ENCODE results near the gene WIPI1. TPM values are rescaled to one million over a fixed set of nuclear protein-coding genes. Genes with fewer than 3 reads are reported as not detected.

The WIPI1 gene
- polyA plus RNA-seq, 2 of the 4 experiments (the other 2 are of a cell fraction): 9.5 to 19.7 TPM

DNA sequence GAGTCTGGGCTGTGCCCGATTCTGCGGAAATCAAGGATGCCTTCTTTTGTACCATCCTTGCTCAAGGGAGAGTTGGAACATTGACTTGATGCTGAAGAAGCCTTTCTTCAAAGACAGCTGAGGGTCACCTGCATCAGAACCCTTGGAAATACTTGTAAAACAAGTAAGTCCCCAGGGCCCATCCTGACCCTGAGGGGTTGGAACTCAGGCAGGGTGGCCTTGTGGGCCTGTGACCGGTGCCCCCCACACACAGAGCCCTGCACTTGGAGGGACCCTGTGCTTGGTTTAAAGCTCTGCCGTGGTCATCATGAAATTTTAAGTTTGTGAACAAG is 56.9 kb downstream of the WIPI1 start:
- no peak overlapping the region for H3K4me2 ChIP-seq
- H3K9me3 ChIP-seq: peaks cover 4% of the 10 kb centered on the region; the same call in 2 of the 3 replicates
- H3K4me1 ChIP-seq: 0 out of 3 replicates have a peak, but pooled peaks cover 3% of the 10 kb centered on the region
- H3K4me3 ChIP-seq: no peak overlapping the region
- no peak overlapping the region for H3K27ac ChIP-seq
- CTCF ChIA-PET: interaction anchor here (1.2 to 6.9 kb wide), 18 partner anchors 13 to 228 kb away, joined by 3 to 122 read pairs (median 10); partner anchors contain the start of genes AMZ2 and ARSG
- DNase-seq (ENCODE audit: low read depth in 1 of 2, low spot score in 1 of 2) (no peak), FAIRE-seq (no peak), ATAC-seq (no peak)
- POLR2A ChIA-PET: interaction anchor here (1.3 kb wide), 1 partner anchor 108 kb away, joined by 3 read pairs; no protein-coding TSS in a partner anchor
- 63% methylated on average over 4 of the region's 4 CpGs for WGBS (ENCODE audit: missing lambda C conversion rate)
- no peak for TF ChIP-seq ZC3H11A (IDR thresholded peaks at IDR 0.05)
- no peak for TF ChIP-seq POLR2A (IDR thresholded peaks at IDR 0.05; ENCODE audit: low read length)
- TF ChIP-seq HOXA7 (CRISPR knock-in tag; IDR thresholded peaks at IDR 0.05): no peak
- TF ChIP-seq, protein P1, sequence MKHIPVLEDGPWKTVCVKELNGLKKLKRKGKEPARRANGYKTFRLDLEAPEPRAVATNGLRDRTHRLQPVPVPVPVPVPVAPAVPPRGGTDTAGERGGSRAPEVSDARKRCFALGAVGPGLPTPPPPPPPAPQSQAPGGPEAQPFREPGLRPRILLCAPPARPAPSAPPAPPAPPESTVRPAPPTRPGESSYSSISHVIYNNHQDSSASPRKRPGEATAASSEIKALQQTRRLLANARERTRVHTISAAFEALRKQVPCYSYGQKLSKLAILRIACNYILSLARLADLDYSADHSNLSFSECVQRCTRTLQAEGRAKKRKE (CRISPR knock-in tag; IDR thresholded peaks at IDR 0.05; ENCODE audit: low read depth): no peak
- no peak for TF ChIP-seq NR3C1 (IDR thresholded peaks at IDR 0.05)
- TF ChIP-seq PHF8 (IDR thresholded peaks at IDR 0.05; ENCODE audit: borderline replicate concordance, low read depth): no peak
- TF ChIP-seq MAFK (IDR thresholded peaks at IDR 0.05; ENCODE audit: partially characterized antibody): no peak
- no peak for TF ChIP-seq NPAS2 (CRISPR knock-in tag; IDR thresholded peaks at IDR 0.05; ENCODE audit: borderline replicate concordance)
- TF ChIP-seq MYC (IDR thresholded peaks at IDR 0.05; ENCODE audit: borderline replicate concordance, low read length): no peak
- TF ChIP-seq NFE2L2 (conservative IDR thresholded peaks at IDR 0.05; ENCODE audit: low read length): no peak
- no peak for TF ChIP-seq EP300 (IDR thresholded peaks at IDR 0.05)
- TF ChIP-seq CBX8 (IDR thresholded peaks at IDR 0.05): no peak
- no peak for TF ChIP-seq HDAC2 (IDR thresholded peaks at IDR 0.05)
- TF ChIP-seq FOXS1 (CRISPR knock-in tag; IDR thresholded peaks at IDR 0.05): no peak
- no peak for TF ChIP-seq KDM5A (IDR thresholded peaks at IDR 0.05)
- TF ChIP-seq, protein P2, sequence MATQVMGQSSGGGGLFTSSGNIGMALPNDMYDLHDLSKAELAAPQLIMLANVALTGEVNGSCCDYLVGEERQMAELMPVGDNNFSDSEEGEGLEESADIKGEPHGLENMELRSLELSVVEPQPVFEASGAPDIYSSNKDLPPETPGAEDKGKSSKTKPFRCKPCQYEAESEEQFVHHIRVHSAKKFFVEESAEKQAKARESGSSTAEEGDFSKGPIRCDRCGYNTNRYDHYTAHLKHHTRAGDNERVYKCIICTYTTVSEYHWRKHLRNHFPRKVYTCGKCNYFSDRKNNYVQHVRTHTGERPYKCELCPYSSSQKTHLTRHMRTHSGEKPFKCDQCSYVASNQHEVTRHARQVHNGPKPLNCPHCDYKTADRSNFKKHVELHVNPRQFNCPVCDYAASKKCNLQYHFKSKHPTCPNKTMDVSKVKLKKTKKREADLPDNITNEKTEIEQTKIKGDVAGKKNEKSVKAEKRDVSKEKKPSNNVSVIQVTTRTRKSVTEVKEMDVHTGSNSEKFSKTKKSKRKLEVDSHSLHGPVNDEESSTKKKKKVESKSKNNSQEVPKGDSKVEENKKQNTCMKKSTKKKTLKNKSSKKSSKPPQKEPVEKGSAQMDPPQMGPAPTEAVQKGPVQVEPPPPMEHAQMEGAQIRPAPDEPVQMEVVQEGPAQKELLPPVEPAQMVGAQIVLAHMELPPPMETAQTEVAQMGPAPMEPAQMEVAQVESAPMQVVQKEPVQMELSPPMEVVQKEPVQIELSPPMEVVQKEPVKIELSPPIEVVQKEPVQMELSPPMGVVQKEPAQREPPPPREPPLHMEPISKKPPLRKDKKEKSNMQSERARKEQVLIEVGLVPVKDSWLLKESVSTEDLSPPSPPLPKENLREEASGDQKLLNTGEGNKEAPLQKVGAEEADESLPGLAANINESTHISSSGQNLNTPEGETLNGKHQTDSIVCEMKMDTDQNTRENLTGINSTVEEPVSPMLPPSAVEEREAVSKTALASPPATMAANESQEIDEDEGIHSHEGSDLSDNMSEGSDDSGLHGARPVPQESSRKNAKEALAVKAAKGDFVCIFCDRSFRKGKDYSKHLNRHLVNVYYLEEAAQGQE (IDR thresholded peaks at IDR 0.05): no peak
- TF ChIP-seq ZNF302 (CRISPR knock-in tag; IDR thresholded peaks at IDR 0.05): no peak

- 55% methylated on average over 19 of the region's 19 CpGs for WGBS (ENCODE audit: missing lambda C conversion rate)
- CTCF ChIA-PET: interaction anchor here (0.6 to 6.9 kb wide), 60 partner anchors 8 to 341 kb away, joined by 3 to 122 read pairs (median 7); partner anchors contain the start of genes AMZ2, ARSG, SLC16A6 and WIPI1
- no peak for FAIRE-seq
- TF ChIP-seq FOSB (CRISPR knock-in tag; IDR thresholded peaks at IDR 0.05): no peak
- no peak for TF ChIP-seq HOXA7 (CRISPR knock-in tag; IDR thresholded peaks at IDR 0.05)
- TF ChIP-seq HOXB5 (CRISPR knock-in tag; IDR thresholded peaks at IDR 0.05): no peak
- no peak for TF ChIP-seq TP53 (CRISPR knock-in tag; IDR thresholded peaks at IDR 0.05)
- TF ChIP-seq HMGXB4 (CRISPR knock-in tag; IDR thresholded peaks at IDR 0.05; ENCODE audit: borderline replicate concordance): no peak
- no peak for TF ChIP-seq FOSL2 (IDR thresholded peaks at IDR 0.05)
- no peak for TF ChIP-seq FOSL2 (CRISPR knock-in tag; IDR thresholded peaks at IDR 0.05)
- TF ChIP-seq EHMT2 (IDR thresholded peaks at IDR 0.05; ENCODE audit: low read depth): no peak
- TF ChIP-seq ZNF302 (CRISPR knock-in tag; IDR thresholded peaks at IDR 0.05): no peak
- no peak for TF ChIP-seq PBX3 (IDR thresholded peaks at IDR 0.05)
- TF ChIP-seq RFX5 (IDR thresholded peaks at IDR 0.05): no peak
- no peak for TF ChIP-seq MYC (IDR thresholded peaks at IDR 0.05; ENCODE audit: borderline replicate concordance, low read length)
- TF ChIP-seq POLR2AphosphoS2 (conservative IDR thresholded peaks at IDR 0.05; ENCODE audit: low read length): no peak
- no peak for TF ChIP-seq MAFK (IDR thresholded peaks at IDR 0.05; ENCODE audit: partially characterized antibody)
- TF ChIP-seq, protein P3, sequence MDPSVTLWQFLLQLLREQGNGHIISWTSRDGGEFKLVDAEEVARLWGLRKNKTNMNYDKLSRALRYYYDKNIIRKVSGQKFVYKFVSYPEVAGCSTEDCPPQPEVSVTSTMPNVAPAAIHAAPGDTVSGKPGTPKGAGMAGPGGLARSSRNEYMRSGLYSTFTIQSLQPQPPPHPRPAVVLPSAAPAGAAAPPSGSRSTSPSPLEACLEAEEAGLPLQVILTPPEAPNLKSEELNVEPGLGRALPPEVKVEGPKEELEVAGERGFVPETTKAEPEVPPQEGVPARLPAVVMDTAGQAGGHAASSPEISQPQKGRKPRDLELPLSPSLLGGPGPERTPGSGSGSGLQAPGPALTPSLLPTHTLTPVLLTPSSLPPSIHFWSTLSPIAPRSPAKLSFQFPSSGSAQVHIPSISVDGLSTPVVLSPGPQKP (IDR thresholded peaks at IDR 0.05; ENCODE audit: low read depth, low read length): no peak
- TF ChIP-seq NPAS2 (CRISPR knock-in tag; IDR thresholded peaks at IDR 0.05; ENCODE audit: borderline replicate concordance): no peak
These were observed 57.5 kb downstream of the WIPI1 start for GRCh38 chr17:68399638-68400403.

More at GRCh38 chr17:68399638-68400403, 57.5 kb downstream of the WIPI1 start:
- Histone ChIP-seq H3K27ac (no peak overlapping the region), H3K9me3 (0 out of 3 replicates have a peak, but pooled peaks cover 3% of the 10 kb centered on the region), H3K4me1 (0 out of 3 replicates have a peak, but pooled peaks cover 3% of the 10 kb centered on the region), H3K4me3 (no peak overlapping the region), H3K4me2 (no peak overlapping the region)
- no peak for ATAC-seq
- POLR2A ChIA-PET: interaction anchor here (0.6 to 1.7 kb wide), 5 partner anchors 8 to 135 kb away, joined by 3 to 23 read pairs (median 3); partner anchors contain the start of genes ARSG and SLC16A6
- no peak for DNase-seq (ENCODE audit: low read depth in 1 of 2, low spot score in 1 of 2)
